ENCODE results near the gene CNBD2. TPM values are rescaled to one million over a fixed set of nuclear protein-coding genes. Genes with fewer than 3 reads are reported as not detected.

CNBD2 gene
- total RNA-seq, 4 donors from 2014 or later, result 6.4 to 18.7 (median 8.6) TPM

DNA sequence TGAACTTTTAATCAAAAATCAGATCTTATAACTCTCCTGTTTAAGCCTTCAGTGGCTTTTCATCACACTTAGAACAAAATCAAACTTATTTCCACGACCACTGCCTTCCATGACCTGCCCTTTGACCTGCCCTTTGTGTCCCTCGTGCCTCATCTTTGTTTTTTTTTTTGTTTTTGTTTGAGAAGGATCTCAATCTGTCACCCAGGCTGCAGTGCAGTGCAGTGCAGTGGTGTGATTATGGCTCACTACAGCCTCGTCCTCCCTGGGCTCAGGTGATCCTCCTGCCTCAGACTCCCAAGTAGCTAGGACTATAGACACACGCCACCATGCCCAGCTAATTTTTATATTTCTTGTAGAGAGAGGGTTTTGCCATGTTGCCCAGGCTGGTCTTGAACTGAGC lies 86.8 kb downstream of the CNBD2 start:
- in situ Hi-C loops (cut with MboI; ENCODE audit: low sequenced_read_pairs in 4 of 4), result no loop called here
- no peaks in the 10 kb centered on the region for H3K36me3 ChIP-seq
- TF ChIP-seq POLR2A (IDR thresholded peaks at IDR 0.05) (no peak), CTCF (IDR thresholded peaks at IDR 0.05 in 4 of 5, conservative IDR thresholded peaks at IDR 0.05 in 1 of 5) (no peak)

DNA sequence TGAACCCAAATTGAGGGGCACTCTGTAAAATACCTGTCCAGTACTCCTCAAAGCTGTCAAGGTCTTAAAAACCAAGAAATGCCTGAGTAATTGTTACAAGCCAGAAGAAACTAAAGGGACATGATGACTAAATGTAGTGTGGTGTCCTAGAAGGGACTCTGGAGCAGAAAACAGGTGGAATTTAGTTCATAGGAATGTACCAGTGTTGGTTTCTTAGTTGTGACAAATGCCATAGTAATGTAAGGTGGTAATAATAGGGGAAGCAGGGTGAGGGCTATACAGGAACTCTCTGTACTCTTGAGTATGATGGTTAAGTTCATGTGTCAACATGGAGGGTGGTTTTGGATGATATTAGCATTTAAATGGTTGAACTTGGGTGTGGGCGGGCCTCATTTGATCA lies 92.3 kb downstream of the CNBD2 start:
- in situ Hi-C loops (cut with MboI; ENCODE audit: low sequenced_read_pairs in 4 of 4) (no loop called here), intact Hi-C loops (cut with DNase I; ENCODE audit: low total_unique reads) (loop anchor here (5.0 kb wide), 1 partner anchor 82 kb away; no protein-coding TSS in a partner anchor)
- Histone ChIP-seq H3K4me3 (no peak overlapping the region), H3K9me3 (no peaks in the 10 kb centered on the region), H3K27ac (no peak overlapping the region), H3K4me1 (no peaks in the 10 kb centered on the region), H3K27me3 (no peaks in the 10 kb centered on the region), H3K36me3 (no peaks in the 10 kb centered on the region)
- DNase-seq (no peak), ATAC-seq (no peak)
- no peak for TF ChIP-seq CTCF (IDR thresholded peaks at IDR 0.05 in 4 of 5, conservative IDR thresholded peaks at IDR 0.05 in 1 of 5)
- TF ChIP-seq POLR2A (IDR thresholded peaks at IDR 0.05), result no peak

More for the DNA sequence above, 86.8 kb downstream of the CNBD2 start:
- no peaks in the 10 kb centered on the region for H3K27me3 ChIP-seq
- ATAC-seq, result no peak
- H3K9me3 ChIP-seq, result no peaks in the 10 kb centered on the region
- no peak overlapping the region for H3K4me3 ChIP-seq
- no peak for DNase-seq
- intact Hi-C loops (cut with DNase I; ENCODE audit: low total_unique reads), result no loop called here
- no peak overlapping the region for H3K27ac ChIP-seq
- peaks cover 0 to 5% of the 10 kb centered on the region in 2 donors for H3K4me1 ChIP-seq

- Histone ChIP-seq H3K4me3 (no peak overlapping the region), H3K27me3 (no peaks in the 10 kb centered on the region), H3K27ac (no peak overlapping the region), H3K36me3 (no peaks in the 10 kb centered on the region), H3K4me1 (no peaks in the 10 kb centered on the region), H3K9me3 (no peaks in the 10 kb centered on the region)
- in situ Hi-C loops (cut with MboI; ENCODE audit: low sequenced_read_pairs in 4 of 4) (no loop called here), intact Hi-C loops (cut with DNase I; ENCODE audit: low total_unique reads) (loop anchor here (5.0 kb wide), 1 partner anchor 81 kb away; no protein-coding TSS in a partner anchor)
- ATAC-seq, result no peak
- no peak for DNase-seq
- TF ChIP-seq POLR2A (IDR thresholded peaks at IDR 0.05) (no peak), CTCF (IDR thresholded peaks at IDR 0.05 in 4 of 5, conservative IDR thresholded peaks at IDR 0.05 in 1 of 5) (no peak)
Observed at GRCh38 chr20:36061754-36062153, 93.4 kb downstream of the CNBD2 start.

DNA sequence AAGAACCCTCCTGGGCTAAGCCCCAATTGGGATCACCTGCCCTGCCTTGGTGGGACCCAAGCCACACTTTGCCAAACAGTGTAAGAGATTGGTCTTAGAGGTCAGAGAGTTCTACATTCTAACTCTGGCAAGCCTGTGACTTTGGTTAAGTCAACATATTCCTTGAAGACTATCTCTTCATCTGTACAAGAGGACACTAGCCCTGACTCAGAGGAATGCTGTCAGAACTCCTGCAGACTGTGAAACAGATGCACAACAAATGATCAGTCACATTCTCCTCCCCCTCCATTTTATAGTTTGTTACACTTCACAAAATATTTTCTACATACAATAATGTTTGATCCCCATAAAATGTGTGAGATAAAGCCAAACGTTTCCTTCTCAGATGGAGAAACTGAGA lies 94.4 kb downstream of the CNBD2 start:
- intact Hi-C loops (cut with DNase I; ENCODE audit: low total_unique reads), result loop anchor here (5.0 kb wide), 1 partner anchor 80 kb away; no protein-coding TSS in a partner anchor
- Histone ChIP-seq H3K27me3 (no peaks in the 10 kb centered on the region), H3K27ac (no peak overlapping the region)

More for the DNA sequence above, 94.4 kb downstream of the CNBD2 start:
- ATAC-seq, result no peak
- in situ Hi-C loops (cut with MboI; ENCODE audit: low sequenced_read_pairs in 4 of 4), result no loop called here
- TF ChIP-seq POLR2A (IDR thresholded peaks at IDR 0.05) (no peak), CTCF (IDR thresholded peaks at IDR 0.05 in 4 of 5, conservative IDR thresholded peaks at IDR 0.05 in 1 of 5) (no peak)
- no peaks in the 10 kb centered on the region for H3K4me1 ChIP-seq
- H3K9me3 ChIP-seq, result no peaks in the 10 kb centered on the region
- no peak overlapping the region for H3K4me3 ChIP-seq
- DNase-seq, result no peak
- no peaks in the 10 kb centered on the region for H3K36me3 ChIP-seq

All from gastrocnemius medialis (tissue), 4 donors.